GM12878 (cell line): Measurements from ENCODE around the gene POMT2. TPM values are rescaled to one million over a fixed set of nuclear protein-coding genes. Genes with fewer than 3 reads are reported as not detected.

Experiments
- ATAC-seq: fragments of 200-7000 bp; cut with Tn5 transposase; 3 replicates; pipeline ENCODE4 v1.9.1; 2020; ENCODE audit warnings: mild to moderate bottlenecking, moderate library complexity
- Bru-seq: library from RNA; stranded (reverse); fragments of 400-500 nt; gene quantifications from one replicate; lab custom pipeline; 2021; lab: Mats Ljungman, UMichigan
- BruChase-seq, 2 experiments: library from RNA; stranded (reverse); fragments of 400-500 nt; gene quantifications; one replicate each; lab custom pipeline; 2021; lab: Mats Ljungman, UMichigan
- BruUV-seq: library from RNA; stranded (reverse); fragments of 400-500 nt; replicated peaks from 2 replicates; lab custom pipeline; 2021; lab: Mats Ljungman, UMichigan
- CTCF ChIA-PET: fragments of 300-600 bp; sonication (Branson Sonifier 250); formaldehyde crosslinking; extraction: SDS; loops from one replicate; lab custom pipeline; 2021; ENCODE audit warnings: inconsistent platforms; lab: Yijun Ruan, JAX
- POLR2A ChIA-PET: fragments of 350-600 bp; formaldehyde crosslinking; extraction: SDS; loops from one replicate; lab custom pipeline; 2021; ENCODE audit warnings: inconsistent platforms; lab: Charles Lee
- RAD21 ChIA-PET: fragments of 300-600 bp; sonication (Branson Sonifier 250); formaldehyde crosslinking; loops from one replicate; lab custom pipeline; 2023; ENCODE audit warnings: antibody characterized with exemption; ENCODE audit not compliant: unreplicated experiment; lab: Charles Lee
- SMC1A ChIA-PET: fragments of 300-600 bp; sonication (Branson Sonifier 250); formaldehyde crosslinking; loops from one replicate; lab custom pipeline; 2023; ENCODE audit not compliant: unreplicated experiment, uncharacterized antibody; lab: Charles Lee
- DNase-seq: peaks from one replicate; pipeline ENCODE4 v3.0.0-alpha.2; 2011; ENCODE audit warnings: low read depth, low spot score
- FAIRE-seq: peaks from 3 replicates; lab custom pipeline; 2011; peaks lifted over from hg19 to GRCh38; lab: Jason Lieb, UNC
- H2AFZ ChIP-seq: 2 replicates; pipeline ENCODE4 v1.6.0; 2011; ENCODE audit warnings: low read depth, low read length, control low read depth; ENCODE audit not compliant: control insufficient read depth
- H3K27ac ChIP-seq: 2 replicates; pipeline ENCODE4 v1.5.1; 2011; ENCODE audit warnings: control low read depth; ENCODE audit not compliant: control insufficient read depth, insufficient read depth
- H3K27me3 ChIP-seq, 2 experiments: replicated peaks in 1 of 2; 2 replicates each; pipeline versions ENCODE4 v1.6.0 to v1.6.1; 2011; ENCODE audit warnings: low read length in 1 of 2; ENCODE audit not compliant: control insufficient read depth in 2 of 2, insufficient read depth in 2 of 2
- H3K36me3 ChIP-seq, 2 experiments: 2 replicates each; pipeline ENCODE4 v1.5.1; 2011; ENCODE audit warnings: low read length in 1 of 2; ENCODE audit not compliant: control insufficient read depth in 2 of 2, insufficient read depth in 2 of 2
- H3K4me1 ChIP-seq: 2 replicates; pipeline ENCODE4 v1.6.1; 2011; ENCODE audit warnings: mild to moderate bottlenecking, low read length, moderate library complexity, mixed read lengths; ENCODE audit not compliant: control insufficient read depth, insufficient read depth
- H3K4me2 ChIP-seq: 2 replicates; pipeline ENCODE4 v1.6.0; 2011; ENCODE audit warnings: control low read depth; ENCODE audit not compliant: control insufficient read depth, insufficient read depth
- H3K4me3 ChIP-seq: fragments of 200-600 bp; sonication (generic); 2 replicates; pipeline ENCODE4 v1.5.1; 2016
- H3K79me2 ChIP-seq: 2 replicates; pipeline ENCODE4 v1.6.0; 2011; ENCODE audit warnings: low read length; ENCODE audit not compliant: control insufficient read depth, insufficient read depth
- H3K9ac ChIP-seq: 2 replicates; pipeline ENCODE4 v1.8.0; 2011; ENCODE audit warnings: low read length, control low read depth, mixed read lengths; ENCODE audit not compliant: control insufficient read depth, insufficient read depth
- H3K9me3 ChIP-seq: replicated peaks from 3 replicates; pipeline ENCODE4 v1.5.1; 2011; ENCODE audit warnings: mild to moderate bottlenecking, low read length; ENCODE audit not compliant: control insufficient read depth, insufficient read depth
- H4K20me1 ChIP-seq: 2 replicates; pipeline ENCODE4 v1.6.0; 2011; ENCODE audit not compliant: control insufficient read depth, insufficient read depth
- BCL11A ChIP-seq: IDR thresholded peaks from 2 replicates; pipeline ENCODE4 v1.6.1; 2011; ENCODE audit warnings: low read depth, low read length
- JUNB ChIP-seq: IDR thresholded peaks from 2 replicates; pipeline ENCODE4 v1.6.1; 2016; ENCODE audit warnings: antibody characterized with exemption, mild to moderate bottlenecking
- KDM1A ChIP-seq: fragments of 200-600 bp; sonication (generic); IDR thresholded peaks from 2 replicates; pipeline ENCODE4 v1.6.1; 2016; ENCODE audit warnings: borderline replicate concordance
- LARP7 ChIP-seq: fragments of 450-650 bp; IDR thresholded peaks from 2 replicates; pipeline ENCODE4 v1.6.1; 2017; ENCODE audit warnings: mild to moderate bottlenecking
- MEF2B ChIP-seq: fragments of 450-650 bp; IDR thresholded peaks from 2 replicates; pipeline ENCODE4 v1.6.1; 2018; ENCODE audit warnings: mild to moderate bottlenecking, moderate library complexity; ENCODE audit not compliant: partially characterized antibody, poor library complexity, severe bottlenecking
- MXI1 ChIP-seq: fragments of 150-350 bp; IDR thresholded peaks from 2 replicates; pipeline ENCODE4 v1.6.1; 2011; ENCODE audit warnings: low read depth, mild to moderate bottlenecking, inconsistent platforms, low read length, improper control_type of control experiment
- NR2C1 ChIP-seq: fragments of 450-650 bp; IDR thresholded peaks from 2 replicates; pipeline ENCODE4 v1.6.1; 2017; ENCODE audit warnings: antibody characterized with exemption, mild to moderate bottlenecking, moderate library complexity
- PML ChIP-seq: IDR thresholded peaks from 2 replicates; pipeline ENCODE4 v1.6.1; 2012; ENCODE audit warnings: low read length, inconsistent platforms
- RCOR1 ChIP-seq: conservative IDR thresholded peaks from 2 replicates; pipeline ENCODE4 v1.6.1; 2012; ENCODE audit warnings: low read depth, low read length, improper control_type of control experiment
- RFX5 ChIP-seq: IDR thresholded peaks from 2 replicates; pipeline ENCODE4 v1.6.1; 2011; ENCODE audit warnings: low read depth, low read length, improper control_type of control experiment
- SIN3A ChIP-seq: IDR thresholded peaks from 2 replicates; pipeline ENCODE4 v1.6.1; 2012; ENCODE audit warnings: low read depth, low read length, improper control_type of control experiment
- TCF7 ChIP-seq: IDR thresholded peaks from 2 replicates; pipeline ENCODE4 v1.6.1; 2014; ENCODE audit warnings: antibody characterized with exemption, borderline replicate concordance
- WGBS: methylation state at CpG from one replicate; pipeline ENCODE4 v1.1.6; 2016; ENCODE audit warnings: low lambda C conversion rate; ENCODE audit not compliant: insufficient replicate concordance, insufficient coverage; ENCODE audit errors: missing lambda C conversion rate; 5-methylcytosine and 5-hydroxymethylcytosine counted together
- in situ Hi-C: fragments of 300-500 bp; cut with MboI; formaldehyde crosslinking; loops from 9 replicates; pipeline ENCODE4 v1.14.3; 2018; ENCODE audit warnings: mixed read lengths
- intact Hi-C: fragments of 100-400 bp; cut with micrococcal nuclease; formaldehyde crosslinking; loops from one replicate; pipeline ENCODE4 v1.14.2; 2022; ENCODE audit not compliant: unreplicated experiment
- long read RNA-seq, 2 experiments: library from polyadenylated mRNA; unstranded; transcript quantifications; one replicate each; pipeline ENCODE4 v2.0.0, GENCODE V29; 2019 to 2020
- polyA minus RNA-seq, 3 experiments: library from RNA; depleted of rRNA, polyadenylated mRNA; stranded (reverse); fragments of >200 nt; gene quantifications; 2 replicates each; pipeline ENCODE4 v1.2.3, GENCODE V29; 2011
- polyA plus RNA-seq, 11 experiments: library from polyadenylated mRNA; depleted of rRNA in 4 of 11; unstranded in 6 of 11; stranded (reverse) in 5 of 11; fragments of >200 nt; fragmentation: Nextera tagmentation in 4 of 11; fragmentation: Illumina TruSeq in 1 of 11; extraction: Ambion mirVana in 4 of 11; extraction: Trizol in 1 of 11; gene quantifications; 1 replicate in 1 of 11; 2 replicates in 10 of 11; pipeline versions ENCODE4 v1.2.1 to v1.2.3, GENCODE V29; 2011 to 2016; ENCODE audit warnings: inconsistent platforms in 2 of 11, missing spikeins in 2 of 11, low read depth in 1 of 11
- total RNA-seq, 4 experiments: library from RNA; depleted of rRNA in 3 of 4; stranded (reverse); fragments of >200 nt in 3 of 4; fragmentation: Illumina TruSeq in 1 of 4; extraction: Trizol in 1 of 4; gene quantifications; 2 replicates each; pipeline versions ENCODE4 v1.2.1 to v1.2.3, GENCODE V29; 2013 to 2021
- TF ChIP-seq, protein P1 (sequence below): fragments of 450-650 bp; IDR thresholded peaks from 2 replicates; pipeline ENCODE4 v1.6.1; 2017; ENCODE audit warnings: mild to moderate bottlenecking, moderate library complexity

POMT2 gene, protein sequence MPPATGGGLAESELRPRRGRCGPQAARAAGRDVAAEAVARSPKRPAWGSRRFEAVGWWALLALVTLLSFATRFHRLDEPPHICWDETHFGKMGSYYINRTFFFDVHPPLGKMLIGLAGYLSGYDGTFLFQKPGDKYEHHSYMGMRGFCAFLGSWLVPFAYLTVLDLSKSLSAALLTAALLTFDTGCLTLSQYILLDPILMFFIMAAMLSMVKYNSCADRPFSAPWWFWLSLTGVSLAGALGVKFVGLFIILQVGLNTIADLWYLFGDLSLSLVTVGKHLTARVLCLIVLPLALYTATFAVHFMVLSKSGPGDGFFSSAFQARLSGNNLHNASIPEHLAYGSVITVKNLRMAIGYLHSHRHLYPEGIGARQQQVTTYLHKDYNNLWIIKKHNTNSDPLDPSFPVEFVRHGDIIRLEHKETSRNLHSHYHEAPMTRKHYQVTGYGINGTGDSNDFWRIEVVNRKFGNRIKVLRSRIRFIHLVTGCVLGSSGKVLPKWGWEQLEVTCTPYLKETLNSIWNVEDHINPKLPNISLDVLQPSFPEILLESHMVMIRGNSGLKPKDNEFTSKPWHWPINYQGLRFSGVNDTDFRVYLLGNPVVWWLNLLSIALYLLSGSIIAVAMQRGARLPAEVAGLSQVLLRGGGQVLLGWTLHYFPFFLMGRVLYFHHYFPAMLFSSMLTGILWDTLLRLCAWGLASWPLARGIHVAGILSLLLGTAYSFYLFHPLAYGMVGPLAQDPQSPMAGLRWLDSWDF
- 22.8 and 23.0 TPM in 2 replicates for total RNA-seq (2013; cell fraction: nucleolus; rRNA removed)
- total RNA-seq (2014; rRNA removed) (3.3 and 6.0 TPM in 2 replicates), total RNA-seq (2014; rRNA removed; fragmentation: Illumina TruSeq; extraction: Trizol) (4.9 and 5.3 TPM in 2 replicates), total RNA-seq (2021) (13.9 TPM in 2 replicates), polyA plus RNA-seq (2011; rRNA removed) (8.8 and 11.2 TPM in 2 replicates), polyA plus RNA-seq (2014; fragmentation: Illumina TruSeq; extraction: Trizol) (5.3 and 10.6 TPM in 2 replicates), polyA plus RNA-seq (2014; fragmentation: Nextera tagmentation; extraction: Ambion mirVana) (under 1 TPM; 0.23 to 0.99 TPM), polyA plus RNA-seq (2014; rRNA removed) (7.0 and 9.7 TPM in 2 replicates), polyA plus RNA-seq (2016; fragmentation: Nextera tagmentation; extraction: Ambion mirVana) (1 to 10 TPM; 7.2 to 9.6 TPM), polyA minus RNA-seq (2011; rRNA and poly(A)+ RNA removed) (8.3 and 12.1 TPM in 2 replicates), Bru-seq, nascent RNA (percentile 47 among the genes with signal in this experiment), BruChase-seq, experiment 1, labeled RNA remaining after a 6-hour chase (percentile 57 among the genes with signal in this experiment), BruChase-seq, experiment 2, labeled RNA remaining after a 2-hour chase (percentile 57 among the genes with signal in this experiment)
- 3.8 TPM for polyA plus RNA-seq (2011; ENCODE audit: low read depth)
- polyA plus RNA-seq (2011; cell fraction: cytosol; rRNA removed): 7.8 and 9.5 TPM in 2 replicates
- 58.0 and 80.4 TPM in 2 replicates for polyA plus RNA-seq (2011; cell fraction: nucleus; rRNA removed)
- 3.5 and 5.2 TPM in 2 replicates for polyA plus RNA-seq (2012)
- 4.5 and 6.9 TPM in 2 replicates for polyA minus RNA-seq (2011; cell fraction: cytosol; rRNA and poly(A)+ RNA removed)
- polyA minus RNA-seq (2011; cell fraction: nucleus; rRNA and poly(A)+ RNA removed): 12.1 and 22.4 TPM in 2 replicates
- long read RNA-seq, experiment 1, partial matches to known transcripts: 1 of 3 reads
- long read RNA-seq, experiment 1, other reads (novel, unspliced or antisense): 2 of 3 reads
- long read RNA-seq, experiment 2, partial matches to known transcripts: 4 of 5 reads
- long read RNA-seq, experiment 2, other reads (novel, unspliced or antisense): 1 of 5 reads

DNA sequence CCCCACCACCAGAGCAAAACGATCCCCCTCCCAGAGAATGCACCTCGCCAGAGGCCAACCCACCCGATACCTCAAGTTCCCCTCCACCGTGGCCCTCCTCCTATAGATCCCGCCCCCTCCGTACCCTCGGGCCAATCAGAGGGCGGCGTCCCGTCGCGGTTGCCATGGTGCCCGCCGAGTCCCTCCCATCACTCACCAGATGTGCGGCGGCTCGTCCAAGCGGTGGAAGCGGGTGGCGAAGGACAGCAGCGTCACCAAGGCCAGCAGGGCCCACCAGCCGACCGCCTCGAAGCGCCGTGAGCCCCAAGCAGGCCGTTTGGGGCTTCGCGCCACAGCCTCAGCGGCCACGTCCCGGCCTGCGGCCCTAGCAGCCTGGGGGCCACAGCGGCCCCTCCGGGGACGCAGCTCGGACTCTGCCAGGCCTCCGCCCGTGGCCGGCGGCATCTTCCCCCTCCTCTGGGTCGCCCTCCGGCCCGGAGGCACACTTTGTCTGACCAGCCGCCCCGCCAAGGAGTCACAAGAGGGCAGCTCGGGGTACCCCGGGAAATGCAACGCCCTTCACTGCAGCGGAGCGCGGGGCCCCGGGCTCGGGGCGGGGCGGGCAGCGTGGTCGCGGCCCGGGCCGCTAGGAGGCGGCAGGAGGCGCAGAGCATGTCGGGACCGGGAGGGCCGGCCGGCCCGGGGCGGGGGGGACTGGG is at the start of gene POMT2:
POMT2 (minus strand) TSS at position 646 of the 698 bp plus-strand sequence; CDS start at position 444, 202 bp downstream.
- intact Hi-C loops (loop anchor here (2.0 to 5.0 kb wide), 2 partner anchors 136 to 222 kb away; partner anchors contain the start of gene VIPAS39), in situ Hi-C loops (no loop called here)
- Histone ChIP-seq H3K79me2 (peaks cover 5% of the 10 kb centered on the region; the same call in 1 of the 2 replicates), H3K36me3 (no peaks in the 10 kb centered on the region), H3K27me3 (no peaks in the 10 kb centered on the region), H2AFZ (peak within 1 kb of the TSS; percentile 99), H3K4me2 (peak within 1 kb of the TSS; percentile 93), H3K9me3 (no peaks in the 10 kb centered on the region), H4K20me1 (no peaks in the 10 kb centered on the region), H3K4me3 (peak within 1 kb of the TSS; percentile 98), H3K4me1 (peaks cover 4% of the 10 kb centered on the region; the same call in 1 of the 2 replicates), H3K27ac (peak within 1 kb of the TSS; percentile 98), H3K9ac (peak within 1 kb of the TSS; percentile 94)
- ChIA-PET SMC1A (interaction anchor here (0.8 to 1.6 kb wide), 12 partner anchors 13 to 233 kb away, joined by 3 to 6 read pairs (median 3); partner anchors contain the start of genes SAMD15 and TMED8), RAD21 (interaction anchor here (0.7 to 2.3 kb wide), 10 partner anchors 10 to 230 kb away, joined by 3 to 21 read pairs (median 3); partner anchors contain the start of genes AHSA1, SAMD15, TMED8 and VIPAS39), CTCF (interaction anchor here (0.6 to 1.5 kb wide), 8 partner anchors 17 to 197 kb away, joined by 3 to 10 read pairs (median 3); partner anchors contain the start of genes SAMD15 and TMED8), POLR2A (interaction anchor here (0.8 to 2.2 kb wide), 8 partner anchors 9 to 137 kb away, joined by 3 to 12 read pairs (median 6); partner anchors contain the start of genes AHSA1, SAMD15, TMED8 and VIPAS39)
- ATAC-seq (peak; percentile 81), DNase-seq (peak; percentile 64), FAIRE-seq (peak; percentile 78)
- BruUV-seq: no TSS peak
- 1% methylated on average over 68 of the region's 69 CpGs for WGBS
- TF ChIP-seq, protein P1, sequence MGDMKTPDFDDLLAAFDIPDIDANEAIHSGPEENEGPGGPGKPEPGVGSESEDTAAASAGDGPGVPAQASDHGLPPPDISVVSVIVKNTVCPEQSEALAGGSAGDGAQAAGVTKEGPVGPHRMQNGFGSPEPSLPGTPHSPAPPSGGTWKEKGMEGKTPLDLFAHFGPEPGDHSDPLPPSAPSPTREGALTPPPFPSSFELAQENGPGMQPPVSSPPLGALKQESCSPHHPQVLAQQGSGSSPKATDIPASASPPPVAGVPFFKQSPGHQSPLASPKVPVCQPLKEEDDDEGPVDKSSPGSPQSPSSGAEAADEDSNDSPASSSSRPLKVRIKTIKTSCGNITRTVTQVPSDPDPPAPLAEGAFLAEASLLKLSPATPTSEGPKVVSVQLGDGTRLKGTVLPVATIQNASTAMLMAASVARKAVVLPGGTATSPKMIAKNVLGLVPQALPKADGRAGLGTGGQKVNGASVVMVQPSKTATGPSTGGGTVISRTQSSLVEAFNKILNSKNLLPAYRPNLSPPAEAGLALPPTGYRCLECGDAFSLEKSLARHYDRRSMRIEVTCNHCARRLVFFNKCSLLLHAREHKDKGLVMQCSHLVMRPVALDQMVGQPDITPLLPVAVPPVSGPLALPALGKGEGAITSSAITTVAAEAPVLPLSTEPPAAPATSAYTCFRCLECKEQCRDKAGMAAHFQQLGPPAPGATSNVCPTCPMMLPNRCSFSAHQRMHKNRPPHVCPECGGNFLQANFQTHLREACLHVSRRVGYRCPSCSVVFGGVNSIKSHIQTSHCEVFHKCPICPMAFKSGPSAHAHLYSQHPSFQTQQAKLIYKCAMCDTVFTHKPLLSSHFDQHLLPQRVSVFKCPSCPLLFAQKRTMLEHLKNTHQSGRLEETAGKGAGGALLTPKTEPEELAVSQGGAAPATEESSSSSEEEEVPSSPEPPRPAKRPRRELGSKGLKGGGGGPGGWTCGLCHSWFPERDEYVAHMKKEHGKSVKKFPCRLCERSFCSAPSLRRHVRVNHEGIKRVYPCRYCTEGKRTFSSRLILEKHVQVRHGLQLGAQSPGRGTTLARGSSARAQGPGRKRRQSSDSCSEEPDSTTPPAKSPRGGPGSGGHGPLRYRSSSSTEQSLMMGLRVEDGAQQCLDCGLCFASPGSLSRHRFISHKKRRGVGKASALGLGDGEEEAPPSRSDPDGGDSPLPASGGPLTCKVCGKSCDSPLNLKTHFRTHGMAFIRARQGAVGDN: peak; percentile 55; the same call in 1 of the 2 replicates
- no peak for TF ChIP-seq KDM1A
- TF ChIP-seq MEF2B: peak; percentile 16
- no peak for TF ChIP-seq JUNB
- TF ChIP-seq RCOR1: no peak
- peak; percentile 65; the same call in 1 of the 2 replicates for TF ChIP-seq LARP7
- TF ChIP-seq TCF7: no peak
- peak; percentile 44 for TF ChIP-seq MXI1
- peak; percentile 94 for TF ChIP-seq SIN3A
- TF ChIP-seq NR2C1: no peak
- TF ChIP-seq RFX5: peak; percentile 44; the same call in 1 of the 2 replicates
- TF ChIP-seq BCL11A: no peak
- TF ChIP-seq PML: no peak
